ENCODE data around the gene ZBTB26.
"Not testable (repeated sequence)": the region's sequence is repeated elsewhere in the genome, so short reads cannot be mapped to it uniquely, and the experiment has no call there.

DNA sequence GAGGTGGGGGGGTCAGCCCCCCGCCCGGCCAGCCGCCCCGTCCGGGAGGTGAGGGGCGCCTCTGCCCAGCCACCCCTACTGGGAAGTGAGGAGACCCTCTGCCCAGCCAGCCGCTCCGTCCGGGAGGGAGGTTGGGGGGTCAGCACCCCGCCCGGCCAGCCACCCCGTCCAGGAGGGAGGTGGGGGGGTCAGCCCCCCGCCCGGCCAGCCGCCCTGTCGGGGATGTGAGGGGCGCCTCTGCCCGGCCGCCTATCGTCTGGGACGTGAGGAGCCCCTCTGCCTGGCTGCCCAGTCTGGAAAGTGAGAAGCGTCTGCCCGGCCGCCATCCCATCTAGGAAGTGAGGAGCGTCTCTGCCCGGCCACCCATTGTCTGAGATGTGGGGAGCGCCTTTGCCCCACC is 64.0 kb downstream of the ZBTB26 start:
- TF ChIP-seq, protein P1, sequence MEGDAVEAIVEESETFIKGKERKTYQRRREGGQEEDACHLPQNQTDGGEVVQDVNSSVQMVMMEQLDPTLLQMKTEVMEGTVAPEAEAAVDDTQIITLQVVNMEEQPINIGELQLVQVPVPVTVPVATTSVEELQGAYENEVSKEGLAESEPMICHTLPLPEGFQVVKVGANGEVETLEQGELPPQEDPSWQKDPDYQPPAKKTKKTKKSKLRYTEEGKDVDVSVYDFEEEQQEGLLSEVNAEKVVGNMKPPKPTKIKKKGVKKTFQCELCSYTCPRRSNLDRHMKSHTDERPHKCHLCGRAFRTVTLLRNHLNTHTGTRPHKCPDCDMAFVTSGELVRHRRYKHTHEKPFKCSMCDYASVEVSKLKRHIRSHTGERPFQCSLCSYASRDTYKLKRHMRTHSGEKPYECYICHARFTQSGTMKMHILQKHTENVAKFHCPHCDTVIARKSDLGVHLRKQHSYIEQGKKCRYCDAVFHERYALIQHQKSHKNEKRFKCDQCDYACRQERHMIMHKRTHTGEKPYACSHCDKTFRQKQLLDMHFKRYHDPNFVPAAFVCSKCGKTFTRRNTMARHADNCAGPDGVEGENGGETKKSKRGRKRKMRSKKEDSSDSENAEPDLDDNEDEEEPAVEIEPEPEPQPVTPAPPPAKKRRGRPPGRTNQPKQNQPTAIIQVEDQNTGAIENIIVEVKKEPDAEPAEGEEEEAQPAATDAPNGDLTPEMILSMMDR (IDR thresholded peaks at IDR 0.05) = not testable (repeated sequence)
- TF ChIP-seq POLR2AphosphoS5 (IDR thresholded peaks at IDR 0.05) = not testable (repeated sequence)
